Endothelial cell of hepatic sinusoid (primary cell): Measurements from ENCODE around the gene CAPSL.
"Not testable (repeated sequence)": the region's sequence is repeated elsewhere in the genome, so short reads cannot be mapped to it uniquely, and the experiment has no call there.

Experiments used
- in situ Hi-C: cut with HindIII; loops from 2 replicates; pipeline ENCODE4 v1.10.0; 2017; ENCODE audit warnings: low sequenced_read_pairs

The CAPSL gene

GRCh38 chr5:35878079-35878478 is 60.3 kb downstream of the CAPSL start:
- in situ Hi-C loops: no loop called here

GRCh38 chr5:35877655-35878054 is 60.8 kb downstream of the CAPSL start:
- in situ Hi-C loops: no loop called here

GRCh38 chr5:35876922-35877321 is 61.5 kb downstream of the CAPSL start:
- in situ Hi-C loops: no loop called here

GRCh38 chr5:35876454-35876853 is 62.0 kb downstream of the CAPSL start:
- in situ Hi-C loops: no loop called here

GRCh38 chr5:35870605-35871004 is 67.8 kb downstream of the CAPSL start:
- in situ Hi-C loops: no loop called here

- in situ Hi-C loops: no loop called here
Measured at GRCh38 chr5:35869685-35870277, 68.6 kb downstream of the CAPSL start.

- in situ Hi-C loops: no loop called here
Measured at GRCh38 chr5:35867998-35868397, 70.4 kb downstream of the CAPSL start.

GRCh38 chr5:35863159-35863558 is 75.3 kb downstream of the CAPSL start:
- in situ Hi-C loops: no loop called here

GRCh38 chr5:35862126-35862525 is 76.3 kb downstream of the CAPSL start:
- in situ Hi-C loops: no loop called here

- in situ Hi-C loops: no loop called here
Measured at GRCh38 chr5:35861718-35862117, 76.7 kb downstream of the CAPSL start.

GRCh38 chr5:35860686-35861085 is 77.7 kb downstream of the CAPSL start:
- in situ Hi-C loops: no loop called here

GRCh38 chr5:35859101-35859661 is 79.2 kb downstream of the CAPSL start:
- in situ Hi-C loops: no loop called here

- in situ Hi-C loops: no loop called here
Measured at GRCh38 chr5:35857606-35858205, 80.7 kb downstream of the CAPSL start.

- in situ Hi-C loops: no loop called here
Measured at GRCh38 chr5:35856765-35857351, 81.6 kb downstream of the CAPSL start, which contains the start of gene IL7R. IL7R (plus strand) TSS chr5:35856891; CDS start chr5:35856978, 87 bp downstream.

- in situ Hi-C loops: not testable (repeated sequence)
Measured at GRCh38 chr5:35856186-35856764, 82.1 kb downstream of the CAPSL start.

GRCh38 chr5:35855187-35855586 is 83.2 kb downstream of the CAPSL start:
- in situ Hi-C loops: no loop called here
